Upper lobe of left lung (tissue), 6 donors: Measurements from ENCODE around the gene MITF. TPM values are rescaled to one million over a fixed set of nuclear protein-coding genes. Genes with fewer than 3 reads are reported as not detected.

Experiments used
- ATAC-seq, 2 donors: fragments of 200-7000 bp; cut with Tn5 transposase; one replicate each; pipeline ENCODE4 v1.9.1; 2022; ENCODE audit warnings: mild to moderate bottlenecking in 2 of 2, moderate library complexity in 2 of 2; ENCODE audit not compliant: low FRiP score in 2 of 2
- DNase-seq, 2 donors: peaks; one replicate each; pipeline ENCODE4 v3.0.0-alpha.2; 2019 to 2020
- H3K27ac ChIP-seq, 4 donors: fragments of 200-600 bp; sonication (generic); one replicate each; pipeline ENCODE4 v1.5.1; 2016 to 2019
- H3K27me3 ChIP-seq, 4 donors: fragments of 200-600 bp; sonication (generic); one replicate each; pipeline ENCODE4 v1.5.1; 2017 to 2019
- H3K36me3 ChIP-seq, 4 donors: fragments of 200-600 bp; sonication (generic); one replicate each; pipeline ENCODE4 v1.5.1; 2016 to 2019
- H3K4me1 ChIP-seq, 4 donors: fragments of 200-600 bp; sonication (generic); one replicate each; pipeline ENCODE4 v1.5.1; 2018 to 2019
- H3K4me3 ChIP-seq, 4 donors: fragments of 200-600 bp; sonication (generic); one replicate each; pipeline ENCODE4 v1.5.1; 2017 to 2019; ENCODE audit warnings: mild to moderate bottlenecking in 2 of 4, moderate library complexity in 1 of 4
- H3K9me3 ChIP-seq, 4 donors: fragments of 200-600 bp; sonication (generic); one replicate each; pipeline ENCODE4 v1.5.1; 2018 to 2019
- EP300 ChIP-seq, 4 donors: sonication (generic); formaldehyde crosslinking; IDR thresholded peaks; one replicate each; pipeline ENCODE4 v1.5.1; 2017; ENCODE audit warnings: antibody characterized with exemption in 4 of 4, control low read depth in 2 of 4
- POLR2A ChIP-seq, 4 donors: fragments of 450-650 bp; IDR thresholded peaks; one replicate each; pipeline ENCODE4 v1.5.1; 2016 to 2017; ENCODE audit warnings: antibody characterized with exemption in 4 of 4, mild to moderate bottlenecking in 2 of 4
- POLR2AphosphoS5 ChIP-seq, 2 donors: sonication (generic); formaldehyde crosslinking; IDR thresholded peaks; one replicate each; pipeline ENCODE4 v1.5.1; 2017; ENCODE audit warnings: antibody characterized with exemption in 2 of 2
- WGBS, 2 donors: methylation state at CpG; one replicate each; pipeline ENCODE4 v1.1.5; 2017 to 2018; 5-methylcytosine and 5-hydroxymethylcytosine counted together
- total RNA-seq, 6 donors: library from RNA; depleted of rRNA in 4 of 6; stranded (reverse); fragments of >200 nt in 4 of 6; gene quantifications; one replicate each; pipeline versions ENCODE4 v1.1.0 to v1.2.1, GENCODE V29; 2016 to 2021
- TF ChIP-seq, protein P1 (sequence below), 6 experiments: fragments of 450-650 bp in 4 of 6; fragments of 200-600 bp in 2 of 6; sonication (generic) in 2 of 6; IDR thresholded peaks; one replicate each; pipeline ENCODE4 v1.5.1; 2016 to 2019; ENCODE audit warnings: antibody characterized with exemption in 6 of 6
- donor health status: DM: no; HTN: no; CAD: no; lungs with moderate emphysema.
- donor health status: DM: no; HTN: yes; CAD: no; lungs with severe emphysema.

Gene MITF
- total RNA-seq, 6 donors from 2014 or later, result 21.9 to 37.2 (median 29.5) TPM

DNA sequence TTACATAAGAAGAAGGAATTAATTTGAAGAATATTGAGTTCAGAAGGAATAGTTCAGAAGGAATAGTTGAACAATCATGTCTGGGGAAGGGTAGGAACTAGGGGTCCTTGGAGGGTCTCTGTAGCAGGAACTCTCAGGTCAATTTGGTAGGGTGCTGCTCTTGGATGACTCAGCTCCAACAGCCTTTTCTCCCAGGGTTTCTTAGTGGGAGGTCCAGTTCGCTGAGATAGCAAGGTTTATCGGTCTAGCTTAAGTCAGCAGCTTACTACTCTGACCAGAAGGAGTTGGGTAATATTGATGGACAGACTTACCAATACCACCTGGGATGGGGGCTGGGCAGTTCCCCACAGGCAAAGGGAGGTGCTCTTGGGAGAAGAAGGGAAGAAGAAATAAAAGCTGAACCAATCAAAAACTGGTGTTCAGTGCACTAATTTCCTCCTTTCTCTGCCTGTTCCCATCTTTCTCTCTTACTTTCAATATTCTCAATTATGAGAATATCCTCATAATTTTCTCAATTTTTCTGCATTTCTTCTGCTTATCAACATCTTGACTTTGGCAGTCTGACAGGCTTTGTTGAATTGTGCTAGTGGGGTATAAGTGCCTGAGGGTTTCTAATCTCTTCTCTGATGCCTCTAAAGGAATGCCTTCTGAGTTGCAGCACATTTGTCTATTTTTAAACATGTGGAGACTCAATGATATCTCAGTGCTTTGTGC, 14.4 kb upstream of the MITF start:
- Histone ChIP-seq H3K27ac (no peak overlapping the region), H3K4me1 (no peaks in the 10 kb centered on the region), H3K4me3 (no peak overlapping the region), H3K9me3 (no peaks in the 10 kb centered on the region), H3K27me3 (no peaks in the 10 kb centered on the region), H3K36me3 (no peaks in the 10 kb centered on the region)
- no peak for DNase-seq
- no peak for ATAC-seq
- 62 to 63% methylated on average over 2 of the region's 2 CpGs for WGBS, 2 donors
- TF ChIP-seq, protein P1, sequence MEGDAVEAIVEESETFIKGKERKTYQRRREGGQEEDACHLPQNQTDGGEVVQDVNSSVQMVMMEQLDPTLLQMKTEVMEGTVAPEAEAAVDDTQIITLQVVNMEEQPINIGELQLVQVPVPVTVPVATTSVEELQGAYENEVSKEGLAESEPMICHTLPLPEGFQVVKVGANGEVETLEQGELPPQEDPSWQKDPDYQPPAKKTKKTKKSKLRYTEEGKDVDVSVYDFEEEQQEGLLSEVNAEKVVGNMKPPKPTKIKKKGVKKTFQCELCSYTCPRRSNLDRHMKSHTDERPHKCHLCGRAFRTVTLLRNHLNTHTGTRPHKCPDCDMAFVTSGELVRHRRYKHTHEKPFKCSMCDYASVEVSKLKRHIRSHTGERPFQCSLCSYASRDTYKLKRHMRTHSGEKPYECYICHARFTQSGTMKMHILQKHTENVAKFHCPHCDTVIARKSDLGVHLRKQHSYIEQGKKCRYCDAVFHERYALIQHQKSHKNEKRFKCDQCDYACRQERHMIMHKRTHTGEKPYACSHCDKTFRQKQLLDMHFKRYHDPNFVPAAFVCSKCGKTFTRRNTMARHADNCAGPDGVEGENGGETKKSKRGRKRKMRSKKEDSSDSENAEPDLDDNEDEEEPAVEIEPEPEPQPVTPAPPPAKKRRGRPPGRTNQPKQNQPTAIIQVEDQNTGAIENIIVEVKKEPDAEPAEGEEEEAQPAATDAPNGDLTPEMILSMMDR (IDR thresholded peaks at IDR 0.05), result no peak
- TF ChIP-seq POLR2A (IDR thresholded peaks at IDR 0.05), result no peak
- TF ChIP-seq POLR2AphosphoS5 (IDR thresholded peaks at IDR 0.05), result no peak
- no peak for TF ChIP-seq EP300 (IDR thresholded peaks at IDR 0.05)

- ATAC-seq (no peak), DNase-seq (no peak)
- WGBS, 2 donors, result 78 to 88% methylated on average over 3 of the region's 3 CpGs
- Histone ChIP-seq H3K27ac (no peak overlapping the region), H3K4me1 (no peaks in the 10 kb centered on the region), H3K4me3 (no peak overlapping the region), H3K9me3 (no peaks in the 10 kb centered on the region), H3K27me3 (no peaks in the 10 kb centered on the region), H3K36me3 (no peaks in the 10 kb centered on the region)
- no peak for TF ChIP-seq EP300 (IDR thresholded peaks at IDR 0.05)
- no peak for TF ChIP-seq POLR2A (IDR thresholded peaks at IDR 0.05)
- no peak for TF ChIP-seq POLR2AphosphoS5 (IDR thresholded peaks at IDR 0.05)
These were observed 13.2 kb upstream of the MITF start for GRCh38 chr3:69725994-69726571.

GRCh38 chr3:69729147-69729919, 9.9 kb upstream of the MITF start:
- TF ChIP-seq POLR2AphosphoS5 (IDR thresholded peaks at IDR 0.05) (no peak), EP300 (IDR thresholded peaks at IDR 0.05) (no peak), POLR2A (IDR thresholded peaks at IDR 0.05) (no peak)
- TF ChIP-seq, protein P1 (IDR thresholded peaks at IDR 0.05), result no peak
- Histone ChIP-seq H3K27ac (no peak overlapping the region), H3K9me3 (no peaks in the 10 kb centered on the region), H3K4me1 (no peaks in the 10 kb centered on the region), H3K36me3 (no peaks in the 10 kb centered on the region), H3K27me3 (no peaks in the 10 kb centered on the region), H3K4me3 (no peak overlapping the region)
- DNase-seq (no peak), ATAC-seq (no peak)
- WGBS, 2 donors, result 87 to 91% methylated on average over 6 of the region's 6 CpGs

DNA sequence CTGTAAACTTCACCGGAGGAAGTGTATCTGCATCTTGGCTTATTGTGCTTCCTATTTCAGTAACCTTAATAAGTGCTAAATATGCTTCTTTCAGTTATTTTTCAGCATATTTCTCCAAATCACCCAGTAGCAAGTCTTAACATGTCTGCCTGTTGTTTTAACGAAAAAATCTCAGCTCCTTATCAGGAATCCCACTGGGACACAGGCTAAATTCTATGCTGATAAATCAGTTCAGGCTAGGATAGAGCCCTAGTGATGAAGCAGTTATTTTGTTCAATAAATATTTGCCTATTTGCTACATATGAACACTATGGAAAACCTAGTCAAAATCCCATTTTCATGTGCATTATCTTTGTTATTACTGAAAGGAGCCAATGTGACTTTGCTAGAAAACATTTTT, 8.2 kb upstream of the MITF start:
- no peaks in the 10 kb centered on the region for H3K4me1 ChIP-seq
- DNase-seq (no peak), ATAC-seq (no peak)
- no peak overlapping the region for H3K27ac ChIP-seq
- TF ChIP-seq, protein P1 (IDR thresholded peaks at IDR 0.05), result no peak
- TF ChIP-seq POLR2A (IDR thresholded peaks at IDR 0.05), result no peak
- TF ChIP-seq EP300 (IDR thresholded peaks at IDR 0.05), result no peak
- no peak for TF ChIP-seq POLR2AphosphoS5 (IDR thresholded peaks at IDR 0.05)
- 78 to 80% methylated on average over 2 of the region's 2 CpGs for WGBS, 2 donors
- H3K27me3 ChIP-seq, result no peaks in the 10 kb centered on the region
- H3K4me3 ChIP-seq, result no peak overlapping the region
- no peaks in the 10 kb centered on the region for H3K36me3 ChIP-seq
- H3K9me3 ChIP-seq, result no peaks in the 10 kb centered on the region

GRCh38 chr3:69735893-69736292, 3.4 kb upstream of the MITF start:
- ATAC-seq (no peak), DNase-seq (no peak)
- Histone ChIP-seq H3K4me1 (peaks cover 4 to 15% (median 8%) of the 10 kb centered on the region in 4 donors), H3K36me3 (no peaks in the 10 kb centered on the region), H3K4me3 (no peak overlapping the region), H3K27me3 (no peaks in the 10 kb centered on the region), H3K9me3 (no peaks in the 10 kb centered on the region), H3K27ac (no peak overlapping the region)
- WGBS, 2 donors, result 90% methylated on average over 2 of the region's 2 CpGs
- TF ChIP-seq POLR2AphosphoS5 (IDR thresholded peaks at IDR 0.05) (no peak), POLR2A (IDR thresholded peaks at IDR 0.05) (no peak), EP300 (IDR thresholded peaks at IDR 0.05) (no peak)
- TF ChIP-seq, protein P1 (IDR thresholded peaks at IDR 0.05), result no peak
